ENCODE results near the gene KLRC3. TPM values are rescaled to one million over a fixed set of nuclear protein-coding genes. Genes with fewer than 3 reads are reported as not detected.
"Not testable (repeated sequence)": the region's sequence is repeated elsewhere in the genome, so short reads cannot be mapped to it uniquely, and the experiment has no call there.

The KLRC3 gene
- total RNA-seq, 4 donors from 2014 or later = 1.5 TPM; not detected in 3

- no peak overlapping the region for H3K27ac ChIP-seq
- no peaks in the 10 kb centered on the region for H3K36me3 ChIP-seq
- WGBS, 2 donors = 80 to 100% methylated on average over 1 of the region's 1 CpG
- H3K9me3 ChIP-seq = peaks cover 0 to 18% (median 0%) of the 10 kb centered on the region in 3 donors
- TF ChIP-seq POLR2A (IDR thresholded peaks at IDR 0.05) = no peak
- no peak for TF ChIP-seq CTCF (IDR thresholded peaks at IDR 0.05)
- H3K4me3 ChIP-seq = no peak overlapping the region
- intact Hi-C loops (cut with DNase I) = no loop called here
- H3K4me1 ChIP-seq = no peaks in the 10 kb centered on the region
- H3K27me3 ChIP-seq = no peaks in the 10 kb centered on the region
- no peak for DNase-seq
These were observed 34.1 kb upstream of the KLRC3 start for GRCh38 chr12:10454531-10454930.

GRCh38 chr12:10453156-10453555 lies 32.8 kb upstream of the KLRC3 start, which contains the start of gene KLRC1:
TSS of gene KLRC1 (minus strand) at chr12:10453377. CDS start at chr12:10451156, 2,221 bp downstream.
- Histone ChIP-seq H3K9me3 (peaks cover 0 to 18% (median 0%) of the 10 kb centered on the region in 3 donors), H3K4me3 (no peak within 1 kb of the TSS), H3K36me3 (no peaks in the 10 kb centered on the region), H3K27ac (no peak within 1 kb of the TSS), H3K27me3 (no peaks in the 10 kb centered on the region), H3K4me1 (no peaks in the 10 kb centered on the region)
- TF ChIP-seq CTCF (IDR thresholded peaks at IDR 0.05) = no peak
- TF ChIP-seq POLR2A (IDR thresholded peaks at IDR 0.05) = no peak
- DNase-seq = no peak
- WGBS, 2 donors = 35 to 40% methylated on average over 2 of the region's 2 CpGs
- intact Hi-C loops (cut with DNase I) = no loop called here

GRCh38 chr12:10448236-10448635 lies 27.8 kb upstream of the KLRC3 start:
- H3K4me3 ChIP-seq = no peak overlapping the region
- WGBS, 2 donors = 86 to 100% methylated on average over 1 to 3 of the region's 4 CpGs
- intact Hi-C loops (cut with DNase I) = no loop called here
- H3K27ac ChIP-seq = no peak overlapping the region
- H3K9me3 ChIP-seq = no peaks in the 10 kb centered on the region
- no peaks in the 10 kb centered on the region for H3K4me1 ChIP-seq
- no peak for DNase-seq
- no peaks in the 10 kb centered on the region for H3K27me3 ChIP-seq
- TF ChIP-seq CTCF (IDR thresholded peaks at IDR 0.05) (no peak), POLR2A (IDR thresholded peaks at IDR 0.05) (no peak)
- no peaks in the 10 kb centered on the region for H3K36me3 ChIP-seq

GRCh38 chr12:10446052-10446451 lies 25.7 kb upstream of the KLRC3 start:
- H3K9me3 ChIP-seq; intact Hi-C loops (cut with DNase I): not testable (repeated sequence)
- 83 to 90% methylated on average over 5 of the region's 5 CpGs for WGBS, 2 donors

GRCh38 chr12:10441144-10441543 lies 20.7 kb upstream of the KLRC3 start:
- H3K9me3 ChIP-seq; H3K27ac ChIP-seq; H3K27me3 ChIP-seq; intact Hi-C loops (cut with DNase I); DNase-seq; H3K36me3 ChIP-seq; H3K4me3 ChIP-seq; H3K4me1 ChIP-seq: not testable (repeated sequence)
- 88 to 91% methylated on average over 8 of the region's 8 CpGs for WGBS, 2 donors

More at GRCh38 chr12:10446052-10446451, 25.7 kb upstream of the KLRC3 start:
- not testable (repeated sequence) for H3K4me3 ChIP-seq, DNase-seq, H3K4me1 ChIP-seq, H3K27ac ChIP-seq, H3K36me3 ChIP-seq, H3K27me3 ChIP-seq

GRCh38 chr12:10439608-10440274 lies 19.3 kb upstream of the KLRC3 start:
- intact Hi-C loops (cut with DNase I); H3K4me3 ChIP-seq; H3K27ac ChIP-seq; H3K27me3 ChIP-seq; H3K9me3 ChIP-seq; H3K36me3 ChIP-seq; H3K4me1 ChIP-seq; DNase-seq: not testable (repeated sequence)
- 44 to 53% methylated on average over 2 of the region's 2 CpGs for WGBS, 2 donors

GRCh38 chr12:10437601-10438000 lies 17.2 kb upstream of the KLRC3 start:
- H3K4me1 ChIP-seq; intact Hi-C loops (cut with DNase I); H3K27ac ChIP-seq; H3K36me3 ChIP-seq; H3K9me3 ChIP-seq; DNase-seq; H3K27me3 ChIP-seq; H3K4me3 ChIP-seq: not testable (repeated sequence)
- no CpG with 5 or more reads among the region's 2 CpGs for WGBS, 2 donors

- H3K27me3 ChIP-seq; H3K36me3 ChIP-seq; H3K4me1 ChIP-seq; intact Hi-C loops (cut with DNase I); H3K4me3 ChIP-seq; H3K27ac ChIP-seq; H3K9me3 ChIP-seq; DNase-seq: not testable (repeated sequence)
- WGBS, 2 donors = 13 to 18% methylated on average over 3 of the region's 3 CpGs
These were observed 15.4 kb upstream of the KLRC3 start, which contains the start of gene KLRC2 for GRCh38 chr12:10435816-10436215. TSS of gene KLRC2 (minus strand) at chr12:10436010. CDS start at chr12:10435986, 24 bp downstream.

GRCh38 chr12:10430623-10431022 lies 10.2 kb upstream of the KLRC3 start:
- intact Hi-C loops (cut with DNase I); DNase-seq; H3K4me1 ChIP-seq; H3K27ac ChIP-seq; H3K4me3 ChIP-seq; H3K36me3 ChIP-seq; H3K27me3 ChIP-seq; H3K9me3 ChIP-seq: not testable (repeated sequence)
- 85% methylated on average over 4 of the region's 4 CpGs for WGBS, 2 donors

GRCh38 chr12:10425938-10426337 lies 5.5 kb upstream of the KLRC3 start:
- H3K36me3 ChIP-seq; H3K4me1 ChIP-seq; H3K27ac ChIP-seq; DNase-seq; H3K9me3 ChIP-seq; H3K4me3 ChIP-seq; H3K27me3 ChIP-seq; intact Hi-C loops (cut with DNase I): not testable (repeated sequence)
- 95 to 96% methylated on average over 6 to 8 of the region's 8 CpGs for WGBS, 2 donors
